Measurements from ENCODE around the gene VWA8. TPM values are rescaled to one million over a fixed set of nuclear protein-coding genes. Genes with fewer than 3 reads are reported as not detected.

Gene VWA8
- total and polyA plus RNA-seq, 2 experiments from 2014 or later: 6.3 to 24.6 TPM

DNA sequence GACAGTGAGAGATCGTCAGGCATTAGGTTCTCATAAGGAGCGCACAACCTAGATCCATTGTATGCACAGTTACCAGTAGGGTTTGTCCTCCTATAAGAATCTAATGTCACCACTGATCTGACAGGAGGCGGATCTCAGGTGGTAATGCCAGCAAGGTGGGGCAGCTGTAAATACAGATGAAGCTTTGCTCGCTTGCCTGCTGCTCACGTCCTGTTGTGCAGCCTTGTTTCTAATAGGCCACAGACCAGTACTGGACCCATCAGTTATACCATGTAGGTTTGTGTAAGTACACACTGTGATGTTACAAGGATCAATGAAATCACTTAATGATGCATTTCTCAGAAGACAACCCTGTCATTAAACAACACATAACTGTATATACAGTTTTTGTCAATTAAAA lies 23.5 kb downstream of the VWA8 start:
- H3K27me3 Mint-ChIP-seq (ENCODE audit: insufficient read depth, low read depth, poor library complexity): no peaks in the 10 kb centered on the region
- H3K36me3 ChIP-seq (ENCODE audit: insufficient read depth): no peaks in the 10 kb centered on the region
- no peak overlapping the region for H3K27ac ChIP-seq (ENCODE audit: low read depth)
- no peaks in the 10 kb centered on the region for H3K27me3 ChIP-seq (ENCODE audit: insufficient read depth)
- H3K27ac Mint-ChIP-seq: no peak overlapping the region
- H2AFZ ChIP-seq: no peak overlapping the region
- DNase-seq (ENCODE audit: low spot score) (no peak), ATAC-seq (no peak)
- H3K4me3 Mint-ChIP-seq: no peak overlapping the region
- peaks cover 4% of the 10 kb centered on the region; the same call in 1 of the 3 replicates for H3K4me1 Mint-ChIP-seq
- no peaks in the 10 kb centered on the region for H3K4me1 ChIP-seq (ENCODE audit: insufficient read depth)
- 0 out of 3 replicates have a peak, but pooled peaks cover 4% of the 10 kb centered on the region for H3K36me3 Mint-ChIP-seq (ENCODE audit: low read depth)
- no peaks in the 10 kb centered on the region for H3K9me2 ChIP-seq (ENCODE audit: insufficient read depth)
- no peaks in the 10 kb centered on the region for H3F3A ChIP-seq (replicated peaks; ENCODE audit: low read depth)
- H3K79me2 ChIP-seq (replicated peaks; ENCODE audit: insufficient read depth): peaks cover 14% of the 10 kb centered on the region
- TF ChIP-seq ZNF331 (CRISPR knock-in tag; IDR thresholded peaks at IDR 0.05; ENCODE audit: low read depth): no peak
- TF ChIP-seq STAT1 (IDR thresholded peaks at IDR 0.05; ENCODE audit: unreplicated experiment): no peak
- no peak for TF ChIP-seq ZNF114 (CRISPR knock-in tag; IDR thresholded peaks at IDR 0.05)
- no peak overlapping the region for H3K4me3 ChIP-seq
- H4K20me1 ChIP-seq (replicated peaks; ENCODE audit: insufficient read depth): 0 out of 2 replicates have a peak, but pooled peaks cover 3% of the 10 kb centered on the region
- no peak overlapping the region for H3K4me2 ChIP-seq
- no peaks in the 10 kb centered on the region for H3K9me3 Mint-ChIP-seq

DNA sequence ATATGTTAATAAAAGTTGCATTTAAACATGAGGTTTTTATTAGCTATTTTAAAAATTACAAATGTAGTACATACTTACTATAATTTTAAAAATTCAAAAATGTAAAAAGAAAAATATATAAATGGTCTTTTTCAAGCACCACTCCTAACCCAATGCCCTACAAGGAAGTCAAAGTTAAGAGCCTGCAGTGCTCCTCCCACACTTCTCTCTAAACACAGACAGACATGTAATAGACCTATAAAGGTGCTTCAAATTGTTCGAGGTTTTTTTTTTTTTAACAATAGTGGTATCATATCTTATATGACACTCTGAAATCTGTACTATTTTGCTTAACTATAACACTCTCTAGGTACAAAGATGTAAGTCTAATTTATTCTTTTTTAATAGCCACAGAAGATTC lies 25.4 kb downstream of the VWA8 start:
- Histone ChIP-seq H3K79me2 (replicated peaks; ENCODE audit: insufficient read depth) (peaks cover 8% of the 10 kb centered on the region), H3K4me1 (ENCODE audit: insufficient read depth) (no peaks in the 10 kb centered on the region), H3K4me2 (no peak overlapping the region), H3K4me3 (no peak overlapping the region), H3K27me3 (ENCODE audit: insufficient read depth) (no peaks in the 10 kb centered on the region), H3K9me2 (ENCODE audit: insufficient read depth) (no peaks in the 10 kb centered on the region), H4K20me1 (replicated peaks; ENCODE audit: insufficient read depth) (no peaks in the 10 kb centered on the region), H3K27ac (ENCODE audit: low read depth) (no peak overlapping the region), H2AFZ (no peak overlapping the region), H3K36me3 (ENCODE audit: insufficient read depth) (no peaks in the 10 kb centered on the region), H3F3A (replicated peaks; ENCODE audit: low read depth) (no peaks in the 10 kb centered on the region)
- Mint-ChIP-seq H3K27ac (no peak overlapping the region), H3K27me3 (ENCODE audit: insufficient read depth, low read depth, poor library complexity) (no peaks in the 10 kb centered on the region), H3K4me3 (no peak overlapping the region), H3K4me1 (peaks cover 4% of the 10 kb centered on the region; the same call in 1 of the 3 replicates), H3K36me3 (ENCODE audit: low read depth) (0 out of 3 replicates have a peak, but pooled peaks cover 4% of the 10 kb centered on the region), H3K9me3 (no peaks in the 10 kb centered on the region)
- ATAC-seq (no peak), DNase-seq (ENCODE audit: low spot score) (no peak)
- TF ChIP-seq STAT1 (IDR thresholded peaks at IDR 0.05; ENCODE audit: unreplicated experiment) (no peak), CREB1 (CRISPR knock-in tag; IDR thresholded peaks at IDR 0.05; ENCODE audit: low read depth) (no peak), JUNB (IDR thresholded peaks at IDR 0.05; ENCODE audit: unreplicated experiment) (no peak), POLR2AphosphoS5 (IDR thresholded peaks at IDR 0.05; ENCODE audit: low read depth) (no peak), EZH2phosphoT487 (IDR thresholded peaks at IDR 0.05; ENCODE audit: unreplicated experiment) (no peak)
- TF ChIP-seq, protein P1, sequence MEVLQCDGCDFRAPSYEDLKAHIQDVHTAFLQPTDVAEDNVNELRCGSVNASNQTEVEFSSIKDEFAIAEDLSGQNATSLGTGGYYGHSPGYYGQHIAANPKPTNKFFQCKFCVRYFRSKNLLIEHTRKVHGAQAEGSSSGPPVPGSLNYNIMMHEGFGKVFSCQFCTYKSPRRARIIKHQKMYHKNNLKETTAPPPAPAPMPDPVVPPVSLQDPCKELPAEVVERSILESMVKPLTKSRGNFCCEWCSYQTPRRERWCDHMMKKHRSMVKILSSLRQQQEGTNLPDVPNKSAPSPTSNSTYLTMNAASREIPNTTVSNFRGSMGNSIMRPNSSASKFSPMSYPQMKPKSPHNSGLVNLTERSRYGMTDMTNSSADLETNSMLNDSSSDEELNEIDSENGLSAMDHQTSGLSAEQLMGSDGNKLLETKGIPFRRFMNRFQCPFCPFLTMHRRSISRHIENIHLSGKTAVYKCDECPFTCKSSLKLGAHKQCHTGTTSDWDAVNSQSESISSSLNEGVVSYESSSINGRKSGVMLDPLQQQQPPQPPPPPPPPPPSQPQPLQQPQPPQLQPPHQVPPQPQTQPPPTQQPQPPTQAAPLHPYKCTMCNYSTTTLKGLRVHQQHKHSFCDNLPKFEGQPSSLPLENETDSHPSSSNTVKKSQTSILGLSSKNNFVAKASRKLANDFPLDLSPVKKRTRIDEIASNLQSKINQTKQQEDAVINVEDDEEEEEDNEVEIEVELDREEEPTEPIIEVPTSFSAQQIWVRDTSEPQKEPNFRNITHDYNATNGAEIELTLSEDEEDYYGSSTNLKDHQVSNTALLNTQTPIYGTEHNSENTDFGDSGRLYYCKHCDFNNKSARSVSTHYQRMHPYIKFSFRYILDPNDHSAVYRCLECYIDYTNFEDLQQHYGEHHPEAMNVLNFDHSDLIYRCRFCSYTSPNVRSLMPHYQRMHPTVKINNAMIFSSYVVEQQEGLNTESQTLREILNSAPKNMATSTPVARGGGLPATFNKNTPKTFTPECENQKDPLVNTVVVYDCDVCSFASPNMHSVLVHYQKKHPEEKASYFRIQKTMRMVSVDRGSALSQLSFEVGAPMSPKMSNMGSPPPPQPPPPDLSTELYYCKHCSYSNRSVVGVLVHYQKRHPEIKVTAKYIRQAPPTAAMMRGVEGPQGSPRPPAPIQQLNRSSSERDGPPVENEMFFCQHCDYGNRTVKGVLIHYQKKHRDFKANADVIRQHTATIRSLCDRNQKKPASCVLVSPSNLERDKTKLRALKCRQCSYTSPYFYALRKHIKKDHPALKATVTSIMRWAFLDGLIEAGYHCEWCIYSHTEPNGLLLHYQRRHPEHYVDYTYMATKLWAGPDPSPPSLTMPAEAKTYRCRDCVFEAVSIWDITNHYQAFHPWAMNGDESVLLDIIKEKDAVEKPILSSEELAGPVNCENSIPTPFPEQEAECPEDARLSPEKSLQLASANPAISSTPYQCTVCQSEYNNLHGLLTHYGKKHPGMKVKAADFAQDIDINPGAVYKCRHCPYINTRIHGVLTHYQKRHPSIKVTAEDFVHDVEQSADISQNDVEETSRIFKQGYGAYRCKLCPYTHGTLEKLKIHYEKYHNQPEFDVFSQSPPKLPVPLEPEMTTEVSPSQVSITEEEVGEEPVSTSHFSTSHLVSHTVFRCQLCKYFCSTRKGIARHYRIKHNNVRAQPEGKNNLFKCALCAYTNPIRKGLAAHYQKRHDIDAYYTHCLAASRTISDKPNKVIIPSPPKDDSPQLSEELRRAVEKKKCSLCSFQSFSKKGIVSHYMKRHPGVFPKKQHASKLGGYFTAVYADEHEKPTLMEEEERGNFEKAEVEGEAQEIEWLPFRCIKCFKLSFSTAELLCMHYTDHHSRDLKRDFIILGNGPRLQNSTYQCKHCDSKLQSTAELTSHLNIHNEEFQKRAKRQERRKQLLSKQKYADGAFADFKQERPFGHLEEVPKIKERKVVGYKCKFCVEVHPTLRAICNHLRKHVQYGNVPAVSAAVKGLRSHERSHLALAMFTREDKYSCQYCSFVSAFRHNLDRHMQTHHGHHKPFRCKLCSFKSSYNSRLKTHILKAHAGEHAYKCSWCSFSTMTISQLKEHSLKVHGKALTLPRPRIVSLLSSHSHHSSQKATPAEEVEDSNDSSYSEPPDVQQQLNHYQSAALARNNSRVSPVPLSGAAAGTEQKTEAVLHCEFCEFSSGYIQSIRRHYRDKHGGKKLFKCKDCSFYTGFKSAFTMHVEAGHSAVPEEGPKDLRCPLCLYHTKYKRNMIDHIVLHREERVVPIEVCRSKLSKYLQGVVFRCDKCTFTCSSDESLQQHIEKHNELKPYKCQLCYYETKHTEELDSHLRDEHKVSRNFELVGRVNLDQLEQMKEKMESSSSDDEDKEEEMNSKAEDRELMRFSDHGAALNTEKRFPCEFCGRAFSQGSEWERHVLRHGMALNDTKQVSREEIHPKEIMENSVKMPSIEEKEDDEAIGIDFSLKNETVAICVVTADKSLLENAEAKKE (CRISPR knock-in tag; IDR thresholded peaks at IDR 0.05): no peak
- TF ChIP-seq, protein P2, sequence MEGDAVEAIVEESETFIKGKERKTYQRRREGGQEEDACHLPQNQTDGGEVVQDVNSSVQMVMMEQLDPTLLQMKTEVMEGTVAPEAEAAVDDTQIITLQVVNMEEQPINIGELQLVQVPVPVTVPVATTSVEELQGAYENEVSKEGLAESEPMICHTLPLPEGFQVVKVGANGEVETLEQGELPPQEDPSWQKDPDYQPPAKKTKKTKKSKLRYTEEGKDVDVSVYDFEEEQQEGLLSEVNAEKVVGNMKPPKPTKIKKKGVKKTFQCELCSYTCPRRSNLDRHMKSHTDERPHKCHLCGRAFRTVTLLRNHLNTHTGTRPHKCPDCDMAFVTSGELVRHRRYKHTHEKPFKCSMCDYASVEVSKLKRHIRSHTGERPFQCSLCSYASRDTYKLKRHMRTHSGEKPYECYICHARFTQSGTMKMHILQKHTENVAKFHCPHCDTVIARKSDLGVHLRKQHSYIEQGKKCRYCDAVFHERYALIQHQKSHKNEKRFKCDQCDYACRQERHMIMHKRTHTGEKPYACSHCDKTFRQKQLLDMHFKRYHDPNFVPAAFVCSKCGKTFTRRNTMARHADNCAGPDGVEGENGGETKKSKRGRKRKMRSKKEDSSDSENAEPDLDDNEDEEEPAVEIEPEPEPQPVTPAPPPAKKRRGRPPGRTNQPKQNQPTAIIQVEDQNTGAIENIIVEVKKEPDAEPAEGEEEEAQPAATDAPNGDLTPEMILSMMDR (conservative IDR thresholded peaks at IDR 0.05; ENCODE audit: low read depth in 2 of 2): no peak
- TF ChIP-seq, protein P3, sequence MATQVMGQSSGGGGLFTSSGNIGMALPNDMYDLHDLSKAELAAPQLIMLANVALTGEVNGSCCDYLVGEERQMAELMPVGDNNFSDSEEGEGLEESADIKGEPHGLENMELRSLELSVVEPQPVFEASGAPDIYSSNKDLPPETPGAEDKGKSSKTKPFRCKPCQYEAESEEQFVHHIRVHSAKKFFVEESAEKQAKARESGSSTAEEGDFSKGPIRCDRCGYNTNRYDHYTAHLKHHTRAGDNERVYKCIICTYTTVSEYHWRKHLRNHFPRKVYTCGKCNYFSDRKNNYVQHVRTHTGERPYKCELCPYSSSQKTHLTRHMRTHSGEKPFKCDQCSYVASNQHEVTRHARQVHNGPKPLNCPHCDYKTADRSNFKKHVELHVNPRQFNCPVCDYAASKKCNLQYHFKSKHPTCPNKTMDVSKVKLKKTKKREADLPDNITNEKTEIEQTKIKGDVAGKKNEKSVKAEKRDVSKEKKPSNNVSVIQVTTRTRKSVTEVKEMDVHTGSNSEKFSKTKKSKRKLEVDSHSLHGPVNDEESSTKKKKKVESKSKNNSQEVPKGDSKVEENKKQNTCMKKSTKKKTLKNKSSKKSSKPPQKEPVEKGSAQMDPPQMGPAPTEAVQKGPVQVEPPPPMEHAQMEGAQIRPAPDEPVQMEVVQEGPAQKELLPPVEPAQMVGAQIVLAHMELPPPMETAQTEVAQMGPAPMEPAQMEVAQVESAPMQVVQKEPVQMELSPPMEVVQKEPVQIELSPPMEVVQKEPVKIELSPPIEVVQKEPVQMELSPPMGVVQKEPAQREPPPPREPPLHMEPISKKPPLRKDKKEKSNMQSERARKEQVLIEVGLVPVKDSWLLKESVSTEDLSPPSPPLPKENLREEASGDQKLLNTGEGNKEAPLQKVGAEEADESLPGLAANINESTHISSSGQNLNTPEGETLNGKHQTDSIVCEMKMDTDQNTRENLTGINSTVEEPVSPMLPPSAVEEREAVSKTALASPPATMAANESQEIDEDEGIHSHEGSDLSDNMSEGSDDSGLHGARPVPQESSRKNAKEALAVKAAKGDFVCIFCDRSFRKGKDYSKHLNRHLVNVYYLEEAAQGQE (IDR thresholded peaks at IDR 0.05; ENCODE audit: unreplicated experiment): no peak

Data from GM23338 (cell line).